NCI-H460 (cell line): ENCODE measurements around the gene MIXL1. TPM values are rescaled to one million over a fixed set of nuclear protein-coding genes. Genes with fewer than 3 reads are reported as not detected.
"Not testable (repeated sequence)": the region's sequence is repeated elsewhere in the genome, so short reads cannot be mapped to it uniquely, and the experiment has no call there.

Experiments used
- DNase-seq: peaks from one replicate; pipeline ENCODE4 v3.0.0-alpha.2; 2016; ENCODE audit warnings: low read depth; ENCODE audit errors: extremely low read depth
- total RNA-seq: library from RNA; depleted of rRNA; stranded (reverse); fragments of >200 nt; shearing (Covaris generic); gene quantifications from 2 replicates; pipeline ENCODE4 v1.2.3, GENCODE V29; 2014

The MIXL1 gene
- total RNA-seq, 1 experiment from 2014 or later: not detected

DNA sequence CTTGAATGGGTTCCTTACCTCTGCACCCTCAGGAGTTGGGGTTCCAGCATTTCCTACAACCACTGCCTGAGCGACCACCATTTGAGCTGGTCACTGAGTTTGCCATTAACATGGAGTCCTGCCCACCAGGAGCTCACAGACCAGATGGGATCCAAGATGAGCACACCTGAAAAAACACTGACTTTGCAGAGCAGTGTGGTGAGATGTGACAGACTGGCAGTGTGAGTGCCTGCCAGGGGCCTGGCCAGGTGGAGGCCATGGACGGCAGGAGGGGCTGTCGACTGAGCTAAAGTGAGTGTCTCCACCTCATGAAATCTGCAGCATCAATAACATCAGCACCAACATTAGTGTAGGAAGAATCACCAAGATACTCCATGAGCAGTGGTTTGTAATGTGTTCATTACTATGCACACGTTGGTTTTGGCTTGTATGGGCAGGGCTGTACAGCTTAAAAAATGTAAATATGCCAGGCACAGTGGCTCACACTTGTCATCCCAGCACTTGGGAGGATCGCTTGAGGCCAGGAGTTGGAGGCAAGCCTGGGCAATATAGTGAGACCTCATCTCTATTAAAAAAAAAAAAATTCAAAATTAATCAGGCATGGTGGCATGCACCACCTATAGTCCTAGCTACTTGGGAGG lies 12.2 kb upstream of the MIXL1 start:
- DNase-seq: no peak

DNA sequence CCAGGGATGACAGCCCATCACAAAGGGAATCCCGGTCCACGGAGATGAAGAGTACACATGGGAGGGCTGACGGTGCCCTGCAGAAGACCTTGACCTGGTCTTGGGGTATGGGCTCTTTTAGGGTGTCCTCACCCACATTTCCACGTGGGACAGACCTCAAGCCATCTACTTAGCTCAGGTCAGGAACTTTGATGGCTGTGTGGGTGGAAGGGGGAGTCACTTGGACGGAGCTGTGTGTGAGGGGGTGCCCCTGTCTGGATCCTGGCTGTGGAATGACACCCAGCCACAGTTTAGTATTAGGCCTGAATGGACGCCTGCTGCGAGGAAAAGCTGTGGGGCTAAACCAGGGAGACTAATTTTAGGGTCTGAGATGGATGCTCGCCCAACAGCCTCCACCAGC lies 10.9 kb upstream of the MIXL1 start:
- no peak for DNase-seq

DNA sequence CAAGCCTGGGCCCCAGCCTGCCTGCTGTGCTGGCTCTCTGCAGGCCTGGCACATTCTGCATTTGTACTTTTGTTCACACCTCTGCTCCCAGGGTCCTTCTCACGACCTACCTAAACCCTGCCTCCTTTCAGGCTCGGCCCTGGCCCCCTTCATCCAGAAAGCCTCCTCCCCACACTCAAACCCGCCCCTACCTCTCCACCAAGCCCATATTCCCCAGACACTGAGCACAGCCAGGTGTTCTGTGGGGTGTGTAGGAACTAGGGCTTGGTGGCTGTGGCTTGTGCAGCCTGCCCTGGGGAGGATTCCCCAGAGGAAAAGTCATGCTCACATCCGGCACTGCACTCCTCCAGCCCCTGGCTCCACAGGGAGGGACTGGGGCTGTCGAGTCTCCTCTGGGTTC lies 8.2 kb upstream of the MIXL1 start:
- no peak for DNase-seq

DNA sequence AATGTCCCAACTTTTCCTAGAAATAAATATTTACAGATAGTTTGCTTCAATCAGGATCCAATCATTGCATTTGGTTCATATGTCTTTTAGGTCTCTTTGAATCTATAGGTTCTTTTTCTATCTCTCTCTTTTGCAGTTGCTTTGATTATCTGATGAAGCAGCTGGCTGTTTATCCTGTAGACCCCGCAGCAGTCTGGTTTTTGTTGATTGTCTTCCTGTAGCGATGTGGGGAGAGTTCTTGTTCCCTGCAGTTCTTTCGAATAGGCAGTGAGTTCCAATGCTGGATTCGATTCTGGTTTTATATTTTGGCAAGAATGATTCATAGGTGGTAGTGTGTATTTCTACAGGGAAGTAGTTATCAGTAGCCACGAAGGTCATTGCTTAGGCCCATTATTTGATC lies 7.4 kb upstream of the MIXL1 start:
- no peak for DNase-seq

DNA sequence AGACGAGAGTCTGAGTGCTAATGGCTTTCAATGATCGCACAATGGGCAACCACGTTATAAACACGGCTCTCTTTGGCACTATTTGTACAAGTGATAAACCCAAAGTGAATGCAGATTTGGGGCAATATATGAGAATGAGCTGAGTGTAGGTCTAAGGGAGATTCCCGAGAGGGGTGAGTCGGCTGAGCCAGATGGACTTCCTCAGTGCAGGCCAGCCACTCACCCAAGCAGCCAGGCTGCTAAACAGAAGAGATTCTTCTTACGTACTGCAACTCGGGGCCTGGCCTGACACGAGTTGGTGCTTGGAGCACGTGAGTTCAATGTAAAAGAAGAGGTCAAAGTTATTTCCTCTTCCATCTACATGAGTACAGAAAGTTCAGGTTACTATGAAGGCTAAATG lies 6.2 kb upstream of the MIXL1 start:
- no peak for DNase-seq

DNA sequence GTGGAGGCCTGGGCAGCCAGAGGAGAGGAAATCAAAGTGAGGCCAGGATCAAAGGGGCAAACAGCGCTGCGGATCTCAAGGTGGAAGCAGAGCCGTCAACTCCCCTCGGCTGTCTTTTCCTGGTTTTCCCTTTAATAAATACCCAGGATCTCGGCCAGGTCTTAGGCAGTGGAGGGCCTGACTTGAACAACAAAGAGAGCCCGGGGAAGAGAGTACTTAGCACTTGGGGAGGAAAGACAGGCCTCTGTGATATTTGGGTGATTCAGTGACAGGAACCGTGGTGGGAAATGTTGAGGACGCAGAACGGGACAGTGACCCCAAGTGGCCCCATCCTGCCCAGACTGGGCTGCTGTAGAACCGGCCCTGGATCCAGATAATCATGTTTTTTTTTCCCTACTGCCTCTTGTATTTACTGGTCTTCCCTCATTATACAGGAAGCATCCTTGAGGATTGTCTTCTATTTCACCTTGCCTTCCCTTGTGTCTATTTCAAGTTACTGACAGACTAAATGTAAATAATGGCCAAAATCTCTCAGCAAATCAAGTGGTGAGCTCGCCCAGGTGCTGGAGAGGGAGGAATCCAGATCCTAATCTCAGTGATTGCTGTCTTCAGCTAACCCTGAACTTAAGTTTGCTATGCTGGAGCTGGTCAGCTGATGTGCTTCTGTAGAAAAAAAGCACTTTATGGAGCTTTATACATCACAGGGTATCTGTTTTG lies 2.8 kb upstream of the MIXL1 start:
- DNase-seq: no peak

DNA sequence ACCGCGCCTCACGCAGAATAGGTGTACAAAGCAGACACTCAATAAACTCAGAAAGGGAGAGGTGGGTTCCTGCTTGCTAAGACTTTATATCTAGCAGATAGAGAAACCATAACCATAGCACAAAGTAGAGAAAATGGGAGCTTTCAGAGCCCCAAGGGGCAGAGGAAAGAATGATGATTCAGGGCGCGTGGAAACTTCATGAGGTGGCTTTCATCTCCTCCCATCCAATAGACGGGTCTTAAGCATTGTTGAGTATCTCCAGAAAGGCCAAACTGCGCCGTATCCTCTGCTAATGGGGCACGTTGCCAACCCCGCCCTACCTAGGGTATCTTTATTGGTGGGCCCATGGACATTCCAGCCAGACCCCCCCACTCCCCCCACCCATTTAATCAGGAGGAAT lies 778 bp upstream of the MIXL1 start:
- DNase-seq: no peak

DNA sequence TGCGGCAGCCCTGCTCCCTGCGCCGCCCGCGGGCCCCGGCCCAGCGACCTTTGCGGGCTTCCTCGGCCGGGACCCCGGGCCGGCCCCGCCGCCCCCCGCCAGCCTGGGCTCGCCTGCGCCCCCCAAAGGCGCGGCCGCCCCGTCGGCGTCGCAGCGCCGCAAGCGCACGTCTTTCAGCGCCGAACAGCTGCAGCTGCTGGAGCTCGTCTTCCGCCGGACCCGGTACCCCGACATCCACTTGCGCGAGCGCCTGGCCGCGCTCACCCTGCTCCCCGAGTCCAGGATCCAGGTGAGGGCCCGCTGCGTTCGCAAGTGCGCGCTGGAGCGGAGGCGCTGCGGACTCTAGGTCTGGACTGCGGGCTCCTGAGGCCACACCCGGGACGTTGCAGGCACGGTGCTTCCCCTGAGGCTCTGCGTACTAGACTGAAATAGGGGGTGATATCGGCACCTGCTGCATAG lies 351 bp downstream of the MIXL1 start:
- DNase-seq: no peak

DNA sequence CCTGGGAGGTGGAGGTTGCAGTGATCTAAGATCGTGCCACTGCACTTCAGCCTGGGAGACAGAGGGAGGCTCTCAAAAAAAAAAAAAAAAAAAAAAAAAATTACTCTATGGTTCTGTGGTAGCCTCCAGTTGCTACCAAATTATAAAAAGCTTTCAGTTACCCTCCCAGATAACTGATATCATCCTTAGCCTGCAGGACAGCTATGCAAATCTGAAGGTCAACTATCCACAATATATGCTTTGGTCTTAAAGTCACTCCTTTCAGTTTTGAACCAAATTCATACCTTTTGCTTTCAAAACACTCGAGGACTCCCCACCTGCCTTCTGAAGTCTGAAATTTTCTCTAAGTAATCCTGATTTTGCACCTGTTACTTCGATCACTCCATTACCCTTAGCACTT lies 3.1 kb downstream of the MIXL1 start:
- no peak for DNase-seq

DNA sequence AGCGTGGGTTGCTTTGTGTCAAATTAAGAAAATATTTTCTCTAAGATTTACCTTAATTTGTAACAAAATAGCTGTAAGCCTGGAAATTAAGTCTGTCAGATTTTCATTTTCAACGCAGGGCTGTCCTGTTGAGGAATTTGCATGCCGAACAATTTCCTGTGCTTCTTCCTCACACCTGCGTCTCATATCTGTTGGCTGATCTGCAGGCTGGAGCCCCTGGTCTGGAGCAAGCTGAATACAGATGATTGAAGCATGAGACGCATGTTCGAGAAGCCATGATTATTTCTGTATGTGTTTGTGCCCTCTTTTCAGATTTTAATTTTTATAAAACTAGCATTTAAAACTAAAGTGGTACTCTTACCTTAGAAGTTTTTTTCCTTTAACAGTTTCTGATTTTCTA lies 9.8 kb downstream of the MIXL1 start:
- DNase-seq: no peak

DNA sequence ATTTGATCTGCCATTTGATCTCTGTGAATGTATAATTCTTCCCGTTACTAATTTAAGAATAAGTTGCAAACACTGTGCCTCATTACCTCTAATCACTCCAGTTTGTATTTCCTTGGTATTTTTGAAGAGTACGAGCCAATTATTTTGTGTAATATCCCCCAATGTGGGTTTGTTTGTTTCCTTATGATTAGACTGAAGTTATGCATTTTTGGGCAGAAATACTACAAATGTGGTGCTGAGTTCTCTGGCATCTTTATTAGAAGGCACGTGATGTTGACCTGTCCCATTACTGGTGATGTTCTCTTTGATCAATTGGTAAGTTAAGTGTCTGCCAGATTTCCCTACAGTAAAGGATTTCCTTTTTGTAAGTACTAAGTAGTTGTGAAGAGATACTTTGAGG lies 10.3 kb downstream of the MIXL1 start:
- DNase-seq: no peak

DNA sequence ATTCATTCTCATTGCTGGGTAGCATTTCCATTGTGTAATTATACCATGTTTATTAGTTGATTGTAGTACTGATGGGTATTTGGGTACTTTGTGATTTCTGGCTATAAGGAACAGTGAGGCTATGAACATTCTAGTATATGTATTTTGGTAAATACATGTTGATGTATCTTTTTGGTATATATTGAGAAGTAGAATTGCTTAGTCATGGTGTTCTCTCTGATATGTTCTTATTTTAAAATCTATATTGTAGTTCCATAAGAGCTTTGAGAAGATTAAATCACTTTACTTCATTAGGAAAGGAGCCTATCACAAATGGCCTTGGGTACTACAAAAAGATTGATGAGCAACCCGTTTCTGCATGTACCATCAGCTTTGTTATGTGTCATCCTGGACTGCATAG lies 13.4 kb downstream of the MIXL1 start:
- no peak for DNase-seq

DNA sequence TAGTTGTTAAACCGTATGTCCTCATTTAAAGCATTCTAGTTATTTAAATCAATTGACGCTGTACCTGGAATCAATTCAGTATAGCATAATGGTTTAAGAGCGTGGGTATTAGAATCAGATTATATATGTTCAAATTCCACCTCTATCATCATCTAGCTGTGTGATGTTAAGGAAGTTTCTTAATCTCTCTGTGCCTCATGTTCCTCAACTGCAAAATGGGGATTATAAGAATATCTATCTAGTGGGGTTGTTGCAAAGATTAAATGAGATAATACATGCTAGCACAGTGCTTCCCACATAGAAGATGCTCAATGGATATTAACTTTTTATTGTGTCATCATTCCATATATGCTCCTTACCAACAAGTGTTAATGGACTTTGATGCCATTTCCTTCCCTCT lies 16.0 kb downstream of the MIXL1 start:
- DNase-seq: no peak

DNA sequence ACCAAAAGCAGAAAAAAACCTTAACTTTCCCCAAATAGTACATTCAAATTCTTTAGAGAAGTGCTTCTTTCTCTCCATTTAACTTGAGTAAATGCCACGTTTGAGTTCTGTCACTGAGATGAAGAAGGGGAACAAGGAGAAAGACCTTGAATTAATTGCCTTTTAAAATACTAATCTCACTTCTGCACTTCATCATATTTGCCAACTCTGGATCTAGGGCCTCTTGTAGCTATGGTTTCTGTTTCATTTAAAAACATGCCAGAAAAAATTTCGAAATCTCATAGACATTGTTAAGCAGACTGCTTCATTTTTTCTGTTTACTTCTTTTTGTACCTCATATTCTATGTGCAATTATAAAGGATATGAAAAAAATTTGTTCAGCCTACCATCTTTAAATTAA lies 24.6 kb downstream of the MIXL1 start:
- DNase-seq: no peak

DNA sequence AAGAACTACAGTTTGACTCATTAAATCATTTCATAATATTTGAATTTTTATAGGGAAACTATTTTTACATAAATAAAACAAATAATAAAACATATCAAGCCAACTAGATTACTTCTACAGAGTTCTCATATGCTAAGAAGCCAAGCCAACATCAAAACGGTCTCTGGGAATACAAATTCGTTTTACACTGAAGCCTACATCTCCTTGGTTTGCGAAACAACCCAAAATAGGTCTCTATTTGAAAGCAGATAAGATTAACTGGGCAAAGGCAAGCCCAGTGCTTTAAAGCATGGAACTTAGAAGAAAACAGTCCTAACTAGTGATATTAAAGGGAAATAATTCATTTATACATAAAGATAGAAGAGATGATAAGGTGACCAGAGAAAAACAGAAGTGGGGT lies 25.3 kb downstream of the MIXL1 start:
- no peak for DNase-seq

DNA sequence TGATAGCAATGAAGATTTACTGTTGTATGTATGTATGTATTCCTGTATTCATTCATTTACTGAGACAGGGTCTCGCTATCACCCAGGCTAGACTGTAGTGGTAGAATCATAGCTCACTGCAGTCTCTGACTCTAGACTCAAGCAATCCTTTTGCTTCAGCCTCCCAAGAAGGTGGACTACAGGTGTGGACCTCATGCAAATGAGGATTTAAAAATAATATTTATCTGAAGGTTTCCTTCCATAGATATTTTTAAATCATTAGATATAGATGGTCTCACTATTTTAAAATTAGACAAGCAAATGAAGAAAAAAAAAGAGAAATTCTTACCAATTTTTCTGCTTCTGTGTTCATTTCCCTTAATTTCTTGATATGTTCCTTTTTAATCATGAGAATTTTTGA lies 27.0 kb downstream of the MIXL1 start:
- DNase-seq: no peak

DNA sequence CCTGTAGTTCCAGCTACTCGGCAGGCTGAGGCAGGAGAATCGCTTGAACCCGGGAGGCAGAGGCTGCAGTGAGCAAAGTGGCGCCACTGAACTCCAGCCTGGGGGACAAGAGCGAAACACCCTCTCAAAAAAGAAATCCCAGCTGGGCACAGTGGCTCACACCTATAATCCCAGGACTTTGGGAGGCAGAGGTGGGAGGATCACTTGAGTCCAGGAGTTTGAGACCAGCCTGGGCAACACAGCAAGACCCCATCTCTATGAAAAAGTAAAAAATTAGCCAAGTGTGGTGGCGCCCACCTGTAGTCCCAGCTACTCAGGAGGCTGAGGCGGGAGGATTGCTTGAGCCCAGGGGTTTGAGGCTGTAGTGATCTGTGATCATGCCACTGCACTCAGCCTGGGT lies 29.4 kb downstream of the MIXL1 start:
- not testable (repeated sequence) for DNase-seq

DNA sequence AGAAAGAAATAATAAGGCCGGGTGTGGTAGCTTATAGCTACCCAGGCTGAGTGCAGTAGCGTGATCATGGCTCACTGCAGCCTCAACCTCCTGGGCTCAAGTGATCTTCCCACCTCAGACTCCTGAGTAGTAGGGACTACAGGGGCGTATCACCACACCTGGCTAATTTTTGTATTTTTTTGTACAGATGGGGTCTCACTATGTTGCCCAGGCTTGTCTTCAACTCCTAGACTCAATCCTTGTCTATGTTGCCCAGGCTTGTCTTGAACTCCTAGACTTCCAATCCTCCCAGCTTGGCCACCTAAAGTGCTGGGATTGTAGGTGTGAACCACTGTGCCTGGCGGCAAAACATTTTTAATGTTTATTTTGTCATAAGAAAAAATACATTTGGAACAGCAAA lies 30.5 kb downstream of the MIXL1 start:
- no peak for DNase-seq

DNA sequence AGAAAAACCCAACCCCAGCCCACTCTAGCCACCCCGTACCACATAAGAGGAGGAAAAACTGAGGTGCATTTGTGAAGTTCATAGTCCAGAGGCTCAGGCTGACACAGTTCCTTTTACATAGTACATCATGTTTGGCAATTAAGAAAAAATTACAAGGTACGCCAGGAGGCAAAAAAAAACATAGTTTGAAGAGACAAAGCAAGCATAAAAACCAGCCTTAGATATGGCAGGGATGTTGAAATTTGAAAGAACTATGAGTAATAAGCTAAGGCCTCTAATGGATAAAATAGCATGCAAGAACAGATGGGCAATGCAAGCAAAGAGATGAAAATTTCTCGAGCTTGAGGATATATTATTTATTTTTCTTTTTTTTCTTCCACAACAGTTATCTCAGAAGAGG lies 31.9 kb downstream of the MIXL1 start:
- DNase-seq: no peak

DNA sequence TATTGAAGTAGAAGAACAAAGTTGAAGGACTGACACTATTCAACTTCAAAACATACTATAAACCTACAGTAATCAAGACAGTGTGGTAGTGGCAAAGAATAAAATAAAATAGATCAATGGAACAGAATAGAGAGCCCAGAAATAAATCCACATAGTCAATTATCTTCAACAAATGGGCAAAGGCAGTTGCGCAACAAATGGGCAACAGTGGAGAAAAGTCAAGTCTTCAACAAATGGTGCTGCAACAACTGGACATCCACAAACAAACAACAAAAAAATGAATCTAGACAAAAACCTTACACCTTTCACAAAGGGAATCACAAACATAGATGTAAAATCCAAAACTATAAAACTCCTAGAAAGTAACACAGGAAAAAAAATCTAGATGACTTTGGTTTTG lies 38.4 kb downstream of the MIXL1 start:
- DNase-seq: no peak

DNA sequence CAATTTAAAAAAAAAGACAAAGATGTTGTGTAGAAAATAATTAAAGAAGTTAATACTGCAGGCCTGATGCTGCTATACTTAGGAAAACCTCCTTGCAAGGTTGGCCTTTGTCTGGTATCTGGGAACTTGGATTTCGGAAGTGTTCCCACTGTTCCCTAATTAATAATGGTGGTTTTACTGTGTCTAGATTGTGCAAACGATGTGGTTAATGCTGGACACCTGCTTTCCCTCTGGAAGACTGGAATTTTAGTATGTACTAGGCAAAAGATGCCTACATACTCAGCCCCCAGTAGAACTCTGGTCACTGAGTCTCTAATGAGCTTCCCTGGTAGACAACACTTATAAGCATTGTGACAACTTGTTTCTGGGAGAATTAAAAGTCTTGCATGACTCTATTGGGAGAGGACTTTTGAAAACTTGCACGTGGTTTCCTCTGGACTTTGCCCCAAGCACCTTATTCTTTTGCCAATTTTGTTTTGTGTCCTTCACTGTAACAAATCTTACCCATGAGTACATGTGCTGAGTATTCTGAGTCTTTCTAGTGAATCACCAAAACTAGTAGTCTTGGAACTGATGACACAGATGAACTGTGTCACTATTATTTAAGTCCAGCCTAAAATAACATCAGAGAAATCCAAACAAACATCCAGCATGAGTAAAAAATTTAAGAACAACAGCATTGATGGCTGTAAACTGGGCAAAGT lies 45.1 kb downstream of the MIXL1 start:
- no peak for DNase-seq
